SK-N-SH (cell line): Measurements from ENCODE around the gene LGR4. TPM values are rescaled to one million over a fixed set of nuclear protein-coding genes. Genes with fewer than 3 reads are reported as not detected.

Experiments
- CTCF ChIA-PET: fragments of 300-600, 350-600 bp; formaldehyde crosslinking; extraction: SDS; loops from one replicate; lab custom pipeline; 2021; lab: Yijun Ruan, JAX
- POLR2A ChIA-PET: fragments of 350-600 bp; sonication (Branson Sonifier 250); formaldehyde crosslinking; extraction: SDS; loops from one replicate; lab custom pipeline; 2020; ENCODE audit warnings: antibody characterized with exemption, inconsistent platforms; lab: Yijun Ruan, JAX
- DNase-seq: peaks from one replicate; pipeline ENCODE4 v3.0.0; 2012
- H2AFZ ChIP-seq: fragments of 200-600 bp; sonication (generic); 2 replicates; pipeline ENCODE4 v1.8.1; 2016; ENCODE audit warnings: antibody characterized with exemption, mild to moderate bottlenecking, low read depth
- H3F3A ChIP-seq: fragments of 200-600 bp; sonication (generic); replicated peaks from 2 replicates; pipeline ENCODE3; 2016; ENCODE audit warnings: antibody characterized with exemption, mild to moderate bottlenecking; ENCODE audit not compliant: insufficient read depth
- H3K27ac ChIP-seq, 2 experiments: fragments of 200-500 bp in 1 of 2; fragments of 200-600 bp in 1 of 2; sonication (Bioruptor generic) in 1 of 2; sonication (generic), shearing (Covaris generic) in 1 of 2; 2 replicates each; pipeline versions ENCODE4 v1.5.1 to v1.6.1; 2014 to 2016; ENCODE audit warnings: low read depth in 2 of 2, inconsistent platforms in 1 of 2, low read length in 1 of 2, mild to moderate bottlenecking in 1 of 2, mixed read lengths in 1 of 2
- H3K27me3 ChIP-seq: fragments of 200-600 bp; sonication (generic), shearing (Covaris generic); 2 replicates; pipeline ENCODE4 v1.6.1; 2016; ENCODE audit warnings: mixed run types; ENCODE audit not compliant: insufficient read depth
- H3K36me3 ChIP-seq, 2 experiments: fragments of 200-500 bp in 1 of 2; fragments of 200-600 bp in 1 of 2; sonication (Bioruptor generic) in 1 of 2; sonication (generic) in 1 of 2; replicated peaks in 1 of 2; 2 replicates each; pipeline versions ENCODE3 to v1.5.1; 2014 to 2016; ENCODE audit warnings: low read length in 1 of 2, mild to moderate bottlenecking in 1 of 2; ENCODE audit not compliant: insufficient read depth in 2 of 2, control insufficient read depth in 1 of 2
- H3K4me1 ChIP-seq, 2 experiments: fragments of 200-500 bp in 1 of 2; fragments of 200-600 bp in 1 of 2; sonication (Bioruptor generic) in 1 of 2; sonication (generic), shearing (Covaris generic) in 1 of 2; 2 replicates each; pipeline versions ENCODE4 v1.5.1 to v1.6.1; 2014 to 2016; ENCODE audit warnings: low read depth in 1 of 2, low read length in 1 of 2, mixed run types in 1 of 2; ENCODE audit not compliant: insufficient read depth in 2 of 2, control insufficient read depth in 1 of 2
- H3K4me2 ChIP-seq: fragments of 200-600 bp; sonication (generic), shearing (Covaris generic); 2 replicates; pipeline ENCODE4 v1.6.1; 2017; ENCODE audit warnings: mixed run types
- H3K4me3 ChIP-seq, 2 experiments: fragments of 200-500 bp in 1 of 2; fragments of 200-600 bp in 1 of 2; sonication (Bioruptor generic) in 1 of 2; sonication (generic), shearing (Covaris generic) in 1 of 2; 2 replicates each; pipeline versions ENCODE4 v1.5.1 to v1.8.1; 2014 to 2016; ENCODE audit warnings: low read depth in 2 of 2, inconsistent platforms in 1 of 2, low read length in 1 of 2, mild to moderate bottlenecking in 1 of 2, mixed read lengths in 1 of 2, moderate library complexity in 1 of 2
- H3K79me2 ChIP-seq: fragments of 200-600 bp; sonication (generic); 2 replicates; pipeline ENCODE4 v1.8.1; 2017; ENCODE audit warnings: mild to moderate bottlenecking; ENCODE audit not compliant: insufficient read depth
- H3K9ac ChIP-seq: fragments of 200-600 bp; sonication (generic); 2 replicates; pipeline ENCODE4 v1.6.1; 2017; ENCODE audit warnings: mixed run types
- H3K9me2 ChIP-seq: fragments of 200-600 bp; sonication (generic); 2 replicates; pipeline ENCODE4 v1.6.1; 2017; ENCODE audit warnings: mixed run types
- H3K9me3 ChIP-seq: fragments of 200-600 bp; sonication (generic); 2 replicates; pipeline ENCODE4 v1.6.1; 2017; ENCODE audit warnings: mixed run types, mild to moderate bottlenecking, moderate library complexity
- H4K20me1 ChIP-seq: fragments of 200-600 bp; sonication (generic); 2 replicates; pipeline ENCODE4 v1.6.1; 2017; ENCODE audit warnings: mild to moderate bottlenecking, mixed run types; ENCODE audit not compliant: insufficient read depth
- EP300 ChIP-seq, 2 experiments: IDR thresholded peaks; 2 replicates each; pipeline versions ENCODE4 v1.4.0 to v1.6.1; 2012; ENCODE audit warnings: borderline replicate concordance in 1 of 2, low read depth in 1 of 2, low read length in 1 of 2
- FOXM1 ChIP-seq: IDR thresholded peaks from 2 replicates; pipeline ENCODE4 v1.4.0; 2012; ENCODE audit warnings: low read depth, mild to moderate bottlenecking
- NFIC ChIP-seq: IDR thresholded peaks from 2 replicates; pipeline ENCODE4 v1.4.0; 2012; ENCODE audit warnings: borderline replicate concordance
- NRF1 ChIP-seq: IDR thresholded peaks from 2 replicates; pipeline ENCODE4 v1.6.1; 2012; ENCODE audit warnings: low read depth, mild to moderate bottlenecking, low read length
- RFX5 ChIP-seq: IDR thresholded peaks from 2 replicates; pipeline ENCODE4 v1.6.1; 2012; ENCODE audit warnings: mild to moderate bottlenecking, improper control_type of control experiment, low read length
- TCF12 ChIP-seq: IDR thresholded peaks from 2 replicates; pipeline ENCODE4 v1.4.0; 2012
- TEAD4 ChIP-seq: IDR thresholded peaks from 2 replicates; pipeline ENCODE4 v1.4.0; 2012; ENCODE audit warnings: mild to moderate bottlenecking, borderline replicate concordance; ENCODE audit not compliant: insufficient read depth
- WGBS: methylation state at CpG from one replicate; pipeline ENCODE4 v1.1.6; 2017; ENCODE audit warnings: low lambda C conversion rate; 5-methylcytosine and 5-hydroxymethylcytosine counted together
- polyA plus RNA-seq, 3 experiments: library from polyadenylated mRNA; depleted of rRNA; stranded (reverse); fragments of >200 nt; gene quantifications; 2 replicates each; pipeline ENCODE4 v1.2.3, GENCODE V29; 2012
- TF ChIP-seq, protein P1 (sequence below): fragments of 150-350 bp; IDR thresholded peaks from 2 replicates; pipeline ENCODE4 v1.6.1; 2017; ENCODE audit warnings: antibody characterized with exemption, low read length, low read depth, borderline replicate concordance
- TF ChIP-seq, protein P2 (sequence below): IDR thresholded peaks from 2 replicates; pipeline ENCODE4 v1.4.0; 2012; ENCODE audit warnings: low read depth, borderline replicate concordance

Gene LGR4
- polyA plus RNA-seq, 1 of the 3 experiments (the other 2 are of a cell fraction): 2.6 TPM

DNA sequence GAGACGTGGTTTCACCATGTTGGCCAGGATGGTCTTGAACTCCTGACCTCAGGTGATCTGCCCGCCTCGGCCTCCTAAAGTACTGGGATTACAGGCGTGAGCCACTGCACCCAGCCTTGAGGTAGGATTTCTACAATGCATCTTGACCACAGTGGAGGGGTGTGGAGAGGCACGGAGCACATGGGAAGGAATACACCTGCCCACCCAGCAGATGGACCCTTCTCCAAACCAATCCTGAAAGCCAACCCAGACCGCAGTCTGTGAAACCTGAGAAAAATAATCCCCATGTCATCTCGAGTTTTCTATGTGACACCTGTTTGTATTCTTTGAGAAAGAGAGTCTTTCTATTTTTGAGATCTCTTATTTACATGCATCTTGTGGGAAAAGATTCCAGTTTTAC is 32.5 kb downstream of the LGR4 start:
- no peak overlapping the region for H3K4me2 ChIP-seq
- TF ChIP-seq NFIC (no peak), TCF12 (no peak)
- TF ChIP-seq, all 33 proteins: peak for 0
- Histone ChIP-seq H3K9me2 (no peaks in the 10 kb centered on the region), H4K20me1 (no peaks in the 10 kb centered on the region), H3K27ac (no peak overlapping the region), H3K9me3 (no peaks in the 10 kb centered on the region), H3K9ac (no peak overlapping the region), H3K79me2 (peaks cover 10% of the 10 kb centered on the region), H3K4me3 (no peak overlapping the region), H3F3A (no peaks in the 10 kb centered on the region), H3K4me1 (peaks cover 5 to 11% of the 10 kb centered on the region in 2 experiments; a peak in 3 of 4 replicates), H3K27me3 (no peaks in the 10 kb centered on the region), H3K36me3 (no peaks in the 10 kb centered on the region), H2AFZ (no peak overlapping the region)
- 94% methylated on average over 7 of the region's 7 CpGs for WGBS
- POLR2A ChIA-PET: no interaction called here
- CTCF ChIA-PET: no interaction called here
- no peak for DNase-seq

- ChIA-PET POLR2A (no interaction called here), CTCF (interaction anchor here (1.4 kb wide), 1 partner anchor 39 kb away, joined by 4 read pairs; no protein-coding TSS in a partner anchor)
- Histone ChIP-seq H3K36me3 (no peaks in the 10 kb centered on the region), H3F3A (no peaks in the 10 kb centered on the region), H3K27me3 (no peaks in the 10 kb centered on the region), H3K9me2 (no peaks in the 10 kb centered on the region), H3K27ac (no peak overlapping the region), H3K4me1 (no peaks in the 10 kb centered on the region; a peak in 1 of 4 replicates), H2AFZ (no peak overlapping the region), H3K9me3 (no peaks in the 10 kb centered on the region), H4K20me1 (no peaks in the 10 kb centered on the region), H3K4me3 (no peak overlapping the region), H3K9ac (no peak overlapping the region), H3K79me2 (peaks cover 10% of the 10 kb centered on the region), H3K4me2 (no peak overlapping the region)
- DNase-seq: no peak
- 72% methylated on average over 3 of the region's 3 CpGs for WGBS
- TF ChIP-seq, protein P1, sequence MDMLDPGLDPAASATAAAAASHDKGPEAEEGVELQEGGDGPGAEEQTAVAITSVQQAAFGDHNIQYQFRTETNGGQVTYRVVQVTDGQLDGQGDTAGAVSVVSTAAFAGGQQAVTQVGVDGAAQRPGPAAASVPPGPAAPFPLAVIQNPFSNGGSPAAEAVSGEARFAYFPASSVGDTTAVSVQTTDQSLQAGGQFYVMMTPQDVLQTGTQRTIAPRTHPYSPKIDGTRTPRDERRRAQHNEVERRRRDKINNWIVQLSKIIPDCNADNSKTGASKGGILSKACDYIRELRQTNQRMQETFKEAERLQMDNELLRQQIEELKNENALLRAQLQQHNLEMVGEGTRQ: no peak
- no peak for TF ChIP-seq TEAD4
- TF ChIP-seq NRF1: no peak
- TF ChIP-seq FOXM1: no peak
- no peak for TF ChIP-seq EP300 (IDR thresholded peaks at IDR 0.05; ENCODE audit: borderline replicate concordance in 1 of 2, low read depth in 1 of 2, low read length in 1 of 2)
- TF ChIP-seq, protein P2, sequence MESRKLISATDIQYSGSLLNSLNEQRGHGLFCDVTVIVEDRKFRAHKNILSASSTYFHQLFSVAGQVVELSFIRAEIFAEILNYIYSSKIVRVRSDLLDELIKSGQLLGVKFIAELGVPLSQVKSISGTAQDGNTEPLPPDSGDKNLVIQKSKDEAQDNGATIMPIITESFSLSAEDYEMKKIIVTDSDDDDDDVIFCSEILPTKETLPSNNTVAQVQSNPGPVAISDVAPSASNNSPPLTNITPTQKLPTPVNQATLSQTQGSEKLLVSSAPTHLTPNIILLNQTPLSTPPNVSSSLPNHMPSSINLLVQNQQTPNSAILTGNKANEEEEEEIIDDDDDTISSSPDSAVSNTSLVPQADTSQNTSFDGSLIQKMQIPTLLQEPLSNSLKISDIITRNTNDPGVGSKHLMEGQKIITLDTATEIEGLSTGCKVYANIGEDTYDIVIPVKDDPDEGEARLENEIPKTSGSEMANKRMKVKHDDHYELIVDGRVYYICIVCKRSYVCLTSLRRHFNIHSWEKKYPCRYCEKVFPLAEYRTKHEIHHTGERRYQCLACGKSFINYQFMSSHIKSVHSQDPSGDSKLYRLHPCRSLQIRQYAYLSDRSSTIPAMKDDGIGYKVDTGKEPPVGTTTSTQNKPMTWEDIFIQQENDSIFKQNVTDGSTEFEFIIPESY: no peak
- TF ChIP-seq RFX5: no peak
Measured at GRCh38 chr11:27438595-27438981, 34.0 kb downstream of the LGR4 start.
